GM20000 (cell line): ENCODE measurements around the gene JAKMIP3.

Experiments used
- DNase-seq: peaks from one replicate; pipeline ENCODE4 v3.0.0; 2012; ENCODE audit warnings: low spot score
- CTCF ChIP-seq: IDR thresholded peaks from 2 replicates; pipeline ENCODE4 v1.5.1; 2012; ENCODE audit warnings: mild to moderate bottlenecking, control low read depth; ENCODE audit errors: extremely low read depth, missing control alignments

JAKMIP3 gene

GRCh38 chr10:132095403-132096113, 29.8 kb downstream of the JAKMIP3 start:
- TF ChIP-seq CTCF: no peak
- DNase-seq: no peak

- no peak for TF ChIP-seq CTCF
- no peak for DNase-seq
These were observed 30.5 kb downstream of the JAKMIP3 start for GRCh38 chr10:132096223-132096622.

- TF ChIP-seq CTCF: no peak
- DNase-seq: no peak
These were observed 31.2 kb downstream of the JAKMIP3 start for GRCh38 chr10:132096863-132097478.

GRCh38 chr10:132097609-132098377, 32.0 kb downstream of the JAKMIP3 start:
- no peak for DNase-seq
- no peak for TF ChIP-seq CTCF

GRCh38 chr10:132098539-132099388, 33.0 kb downstream of the JAKMIP3 start:
- TF ChIP-seq CTCF: no peak
- DNase-seq: no peak

- no peak for DNase-seq
- no peak for TF ChIP-seq CTCF
These were observed 33.8 kb downstream of the JAKMIP3 start for GRCh38 chr10:132099389-132100090.
